K562 (cell line): ENCODE measurements around the gene NVL. TPM values are rescaled to one million over a fixed set of nuclear protein-coding genes. Genes with fewer than 3 reads are reported as not detected.
A peak's percentile ranks its signal among the peaks of the same experiment; 100 is the strongest.

Experiments
- ATAC-seq: fragments of 200-7000 bp; cut with Tn5 transposase; 3 replicates; pipeline ENCODE4 v1.9.1; 2020; ENCODE audit warnings: moderate library complexity
- Bru-seq: library from RNA; stranded (reverse); fragments of 400-500 nt; gene quantifications from one replicate; lab custom pipeline; 2021; lab: Mats Ljungman, UMichigan
- BruChase-seq, 2 experiments: library from RNA; stranded (reverse); fragments of 400-500 nt; gene quantifications; one replicate each; lab custom pipeline; 2021; lab: Mats Ljungman, UMichigan
- BruUV-seq: library from RNA; stranded (reverse); fragments of 400-500 nt; replicated peaks from 2 replicates; lab custom pipeline; 2021; lab: Mats Ljungman, UMichigan
- CTCF ChIA-PET: fragments of 300-600 bp; formaldehyde crosslinking; extraction: SDS; loops from one replicate; lab custom pipeline; 2021; ENCODE audit warnings: low intra/inter-chr PET ratio; lab: Yijun Ruan, JAX
- POLR2A ChIA-PET: fragments of 300-600, 350-650 bp; sonication (Branson Sonifier 250); formaldehyde crosslinking; extraction: SDS; loops from one replicate; lab custom pipeline; 2021; ENCODE audit warnings: antibody characterized with exemption, inconsistent platforms; lab: Yijun Ruan, JAX
- DNase-seq, 4 experiments: peaks; one replicate each; pipeline versions ENCODE4 v3.0.0 to v3.0.0-alpha.2; 2011 to 2018; ENCODE audit warnings: low spot score in 3 of 4, mixed read lengths in 3 of 4; ENCODE audit errors: extremely low read depth in 1 of 4
- FAIRE-seq: peaks from 2 replicates; lab custom pipeline; 2011; peaks lifted over from hg19 to GRCh38; lab: Jason Lieb, UNC
- H2AFZ ChIP-seq: 2 replicates; pipeline ENCODE4 v1.6.0; 2011; ENCODE audit warnings: low read depth, low read length, control low read depth, inconsistent platforms
- H3K27ac ChIP-seq: fragments of 200-600 bp; 3 replicates; pipeline ENCODE4 v1.8.0; 2011; ENCODE audit warnings: low read depth, mild to moderate bottlenecking, control low read depth, inconsistent platforms, low read length, moderate library complexity, mixed read lengths; ENCODE audit errors: extremely low read depth
- H3K27me3 ChIP-seq, 2 experiments: fragments of 300-600 bp in 1 of 2; 2 replicates in 1 of 2; 3 replicates in 1 of 2; pipeline versions ENCODE4 v1.6.0 to v1.8.0; 2011; ENCODE audit warnings: inconsistent platforms in 2 of 2, low read length in 2 of 2, mild to moderate bottlenecking in 1 of 2, mixed read lengths in 1 of 2, moderate library complexity in 1 of 2; ENCODE audit not compliant: control insufficient read depth in 2 of 2, insufficient read depth in 2 of 2
- H3K36me3 ChIP-seq: fragments of 300-600 bp; 3 replicates; pipeline ENCODE4 v1.8.0; 2011; ENCODE audit warnings: mild to moderate bottlenecking, low read length, inconsistent platforms; ENCODE audit not compliant: control insufficient read depth, insufficient read depth
- H3K4me1 ChIP-seq, 2 experiments: fragments of 200-600 bp in 1 of 2; replicated peaks in 1 of 2; 2 replicates in 1 of 2; 3 replicates in 1 of 2; pipeline versions ENCODE4 v1.5.1 to v1.8.0; 2011; ENCODE audit warnings: inconsistent platforms in 2 of 2, low read length in 2 of 2, mild to moderate bottlenecking in 1 of 2, mixed read lengths in 1 of 2, moderate library complexity in 1 of 2; ENCODE audit not compliant: control insufficient read depth in 2 of 2, insufficient read depth in 2 of 2
- H3K4me2 ChIP-seq: 2 replicates; pipeline ENCODE4 v1.6.1; 2011; ENCODE audit warnings: low read length, control low read depth, inconsistent platforms, mixed read lengths; ENCODE audit not compliant: insufficient read depth
- H3K4me3 ChIP-seq: fragments of 200-600 bp; sonication (generic), shearing (Covaris generic); 2 replicates; pipeline ENCODE4 v1.5.1; 2016; ENCODE audit warnings: control low read depth, inconsistent platforms
- H3K79me2 ChIP-seq: fragments of 200-600 bp; 3 replicates; pipeline ENCODE4 v1.8.0; 2011; ENCODE audit warnings: low read length, inconsistent platforms; ENCODE audit not compliant: control insufficient read depth, insufficient read depth
- H3K9ac ChIP-seq, 2 experiments: 2 replicates each; pipeline versions ENCODE4 v1.6.0 to v1.6.1; 2011; ENCODE audit warnings: low read depth in 2 of 2, low read length in 2 of 2, control low read depth in 1 of 2, inconsistent platforms in 1 of 2, mild to moderate bottlenecking in 1 of 2, mixed read lengths in 1 of 2; ENCODE audit not compliant: insufficient read depth in 1 of 2
- H3K9me1 ChIP-seq: one replicate; pipeline ENCODE4 v1.6.0; 2011; ENCODE audit warnings: inconsistent platforms, mild to moderate bottlenecking, low read length, moderate library complexity; ENCODE audit not compliant: control insufficient read depth, insufficient read depth
- H3K9me3 ChIP-seq: replicated peaks from 2 replicates; pipeline ENCODE4 v1.5.1; 2011; ENCODE audit warnings: low read depth, low read length, inconsistent platforms; ENCODE audit not compliant: control insufficient read depth, insufficient read depth
- H4K20me1 ChIP-seq: replicated peaks from 2 replicates; pipeline ENCODE4 v1.6.1; 2011; ENCODE audit warnings: low read length, inconsistent platforms, mixed read lengths; ENCODE audit not compliant: control insufficient read depth, insufficient read depth
- HMBOX1 ChIP-seq: sonication (generic); IDR thresholded peaks from 2 replicates; pipeline ENCODE4 v1.6.1; 2016
- ILK ChIP-seq: fragments of 450-650 bp; IDR thresholded peaks from 2 replicates; pipeline ENCODE4 v1.6.1; 2016; ENCODE audit warnings: missing genetic modification characterization, low read depth, mild to moderate bottlenecking, missing compliant biosample characterization, moderate library complexity, borderline replicate concordance
- XRCC5 ChIP-seq: fragments of 200-400 bp; formaldehyde crosslinking; IDR thresholded peaks from 2 replicates; pipeline ENCODE4 v1.6.1; 2017; ENCODE audit warnings: low read depth, mild to moderate bottlenecking, low read length
- ZNF778 ChIP-seq: fragments of 450-650 bp; formaldehyde crosslinking; IDR thresholded peaks from 2 replicates; pipeline ENCODE4 v1.4.0; 2020; ENCODE audit warnings: mild to moderate bottlenecking, moderate library complexity
- WGBS: fragments of 100-300 bp; shearing (Covaris generic); methylation state at CpG from one replicate; pipeline ENCODE4 v1.1.6; 2016; ENCODE audit warnings: low coverage, mixed read lengths; ENCODE audit not compliant: insufficient coverage; ENCODE audit errors: missing lambda C conversion rate; 5-methylcytosine and 5-hydroxymethylcytosine counted together
- in situ Hi-C: fragments of 300-500 bp; cut with MboI; formaldehyde crosslinking; loops from 4 replicates; pipeline ENCODE4 v1.15.0; 2018; ENCODE audit warnings: inconsistent platforms, mixed read lengths
- intact Hi-C: fragments of 100-400 bp; cut with micrococcal nuclease; formaldehyde crosslinking; loops from 2 replicates; pipeline ENCODE4 v1.14.2; 2022
- long read RNA-seq, 3 experiments: library from polyadenylated mRNA in 2 of 3; library from RNA in 1 of 3; unstranded in 2 of 3; stranded (forward) in 1 of 3; transcript quantifications; one replicate each; pipeline ENCODE4 v2.0.0, GENCODE V29; 2019 to 2022
- polyA minus RNA-seq, 3 experiments: library from RNA; depleted of rRNA, polyadenylated mRNA; stranded (reverse); fragments of >200 nt; gene quantifications; 2 replicates each; pipeline ENCODE4 v1.2.3, GENCODE V29; 2011
- polyA plus RNA-seq, 8 experiments: library from polyadenylated mRNA; depleted of rRNA in 4 of 8; stranded (reverse) in 5 of 8; unstranded in 3 of 8; fragments of >200 nt; fragmentation: Nextera tagmentation in 2 of 8; fragmentation: Illumina TruSeq in 1 of 8; extraction: Ambion mirVana in 2 of 8; extraction: Trizol in 1 of 8; gene quantifications; 2 replicates each; pipeline versions ENCODE4 v1.2.1 to v1.2.3, GENCODE V29; 2011 to 2014; ENCODE audit warnings: inconsistent platforms in 1 of 8, missing spikeins in 1 of 8
- total RNA-seq, 7 experiments: library from RNA; depleted of rRNA in 6 of 7; stranded (reverse); fragments of >200 nt in 6 of 7; fragmentation: Illumina TruSeq in 2 of 7; extraction: Trizol in 2 of 7; gene quantifications; 2 replicates each; pipeline versions ENCODE4 v1.2.1 to v1.2.3, GENCODE V29; 2011 to 2021; ENCODE audit warnings: low replicate concordance in 1 of 7

NVL gene
- total RNA-seq (2011; cell fraction: chromatin; rRNA removed; ENCODE audit: low replicate concordance): 93.8 and 232 TPM in 2 replicates
- total RNA-seq (2011; cell fraction: nucleolus; rRNA removed): 53.6 and 53.9 TPM in 2 replicates
- 64.7 and 78.1 TPM in 2 replicates for total RNA-seq (2011; cell fraction: nucleoplasm; rRNA removed)
- total RNA-seq (2014; rRNA removed): 38.8 and 47.5 TPM in 2 replicates
- 73.4 and 81.3 TPM in 2 replicates for total RNA-seq (2014; rRNA removed; fragmentation: Illumina TruSeq; extraction: Trizol)
- total RNA-seq (2015; rRNA removed; fragmentation: Illumina TruSeq; extraction: Trizol): 60.2 and 62.9 TPM in 2 replicates
- total RNA-seq (2021): 44.7 and 49.0 TPM in 2 replicates
- polyA plus RNA-seq (2011; rRNA removed): 49.3 and 55.9 TPM in 2 replicates
- polyA plus RNA-seq (2011; cell fraction: cytosol; rRNA removed): 19.9 and 32.6 TPM in 2 replicates
- 48.7 and 51.8 TPM in 2 replicates for polyA plus RNA-seq (2011; cell fraction: nucleus; rRNA removed)
- polyA plus RNA-seq (2012): 32.6 and 42.5 TPM in 2 replicates
- polyA plus RNA-seq (2014; fragmentation: Illumina TruSeq; extraction: Trizol): 63.6 and 73.9 TPM in 2 replicates
- 10 to 100 TPM; 32.5 to 64.1 TPM for polyA plus RNA-seq (2014; fragmentation: Nextera tagmentation; extraction: Ambion mirVana)
- 73.0 and 86.6 TPM in 2 replicates for polyA plus RNA-seq (2014; rRNA removed)
- 77.2 and 86.5 TPM in 2 replicates for polyA minus RNA-seq (2011; rRNA and poly(A)+ RNA removed)
- 21.6 and 25.9 TPM in 2 replicates for polyA minus RNA-seq (2011; cell fraction: cytosol; rRNA and poly(A)+ RNA removed)
- 49.1 and 77.1 TPM in 2 replicates for polyA minus RNA-seq (2011; cell fraction: nucleus; rRNA and poly(A)+ RNA removed)
- percentile 81 among the genes with signal in this experiment for Bru-seq, nascent RNA
- BruChase-seq, experiment 1, labeled RNA remaining after a 2-hour chase: percentile 86 among the genes with signal in this experiment
- percentile 82 among the genes with signal in this experiment for BruChase-seq, experiment 2, labeled RNA remaining after a 6-hour chase
- long read RNA-seq, experiment 1, transcript NVL-201 (23 exons, 3,123 nt): major isoform, 89 of 172 reads
- long read RNA-seq, experiment 1, transcript NVL-203 (22 exons, 2,832 nt): minor isoform, 5 of 172 reads
- long read RNA-seq, experiment 1, transcript NVL-216 (24 exons, 3,003 nt): minor isoform, 7 of 172 reads
- long read RNA-seq, experiment 1, partial matches to known transcripts: 23 of 172 reads
- long read RNA-seq, experiment 1, other reads (novel, unspliced or antisense): 46 of 172 reads
- long read RNA-seq, experiment 2, transcript NVL-201 (23 exons, 3,123 nt): major isoform, 10 of 38 reads
- long read RNA-seq, experiment 2, partial matches to known transcripts: 11 of 38 reads
- long read RNA-seq, experiment 2, other reads (novel, unspliced or antisense): 16 of 38 reads
- long read RNA-seq, experiment 3, transcript NVL-201 (23 exons, 3,123 nt): major isoform, 11 of 29 reads
- long read RNA-seq, experiment 3, partial matches to known transcripts: 6 of 29 reads
- long read RNA-seq, experiment 3, other reads (novel, unspliced or antisense): 10 of 29 reads

- ATAC-seq: peak; percentile 94
- ChIA-PET POLR2A (interaction anchor here (0.5 to 1.5 kb wide), 20 partner anchors 10 to 1444 kb away, joined by 3 to 14 read pairs (median 3); partner anchors contain the start of gene DEGS1), CTCF (no interaction called here)
- H3K27ac ChIP-seq: peak within 1 kb of the TSS; percentile 92
- H3K9ac ChIP-seq: peak within 1 kb of the TSS; percentile 89 to 90
- WGBS: under 1% methylated on average over 51 of the region's 52 CpGs
- in situ Hi-C loops (loop anchor here (5.0 to 25.0 kb wide), 2 partner anchors 218 to 633 kb away; partner anchors contain the start of gene FBXO28), intact Hi-C loops (loop anchor here (1.0 to 10.0 kb wide), 8 partner anchors 118 to 595 kb away; partner anchors contain the start of genes DEGS1, DNAH14, FBXO28 and TP53BP2)
- H2AFZ ChIP-seq: peak within 1 kb of the TSS; percentile 89
- H4K20me1 ChIP-seq: no peaks in the 10 kb centered on the region
- no peaks in the 10 kb centered on the region for H3K9me1 ChIP-seq
- peak within 1 kb of the TSS; percentile 72 for H3K4me3 ChIP-seq
- peaks cover 19% of the 10 kb centered on the region for H3K36me3 ChIP-seq
- peak; percentile 89 for FAIRE-seq
- peak within 1 kb of the TSS; percentile 91 for H3K4me2 ChIP-seq
- H3K27me3 ChIP-seq: no peaks in the 10 kb centered on the region
- peak; percentile 92 to 97 (median 94) for DNase-seq
- BruUV-seq: no TSS peak
- H3K9me3 ChIP-seq: no peaks in the 10 kb centered on the region
- peaks cover 45% of the 10 kb centered on the region for H3K79me2 ChIP-seq
- H3K4me1 ChIP-seq: peaks cover 9 to 25% of the 10 kb centered on the region in 2 experiments
- no peak for TF ChIP-seq ILK (tag)
- peak; percentile 83 for TF ChIP-seq HMBOX1
- no peak for TF ChIP-seq ZNF778 (CRISPR knock-in tag)
- TF ChIP-seq XRCC5: peak; percentile 72; the same call in 1 of the 2 replicates
Observed at GRCh38 chr1:224329842-224330753, at the start of gene NVL. Gene NVL (minus strand): TSS chr1:224330172. CDS start chr1:224330127, 45 bp downstream.
